Mesendoderm (in vitro differentiated cells): ENCODE measurements around the gene PEX26.

Experiments used
- DNase-seq: peaks from one replicate; pipeline ENCODE4 v3.0.0; 2013
- H2AK5ac ChIP-seq: 2 replicates; pipeline ENCODE4 v1.6.1; 2013; ENCODE audit warnings: low read length, inconsistent platforms
- H2BK120ac ChIP-seq: 2 replicates; pipeline ENCODE4 v1.6.1; 2013; ENCODE audit warnings: low read depth, mild to moderate bottlenecking, low read length, moderate library complexity, mixed read lengths
- H2BK15ac ChIP-seq: replicated peaks from 2 replicates; pipeline ENCODE4 v1.6.1; 2013; ENCODE audit warnings: low read depth, mild to moderate bottlenecking, moderate library complexity
- H2BK5ac ChIP-seq: 2 replicates; pipeline ENCODE4 v1.6.1; 2013; ENCODE audit warnings: low read length, inconsistent platforms
- H3K18ac ChIP-seq: 2 replicates; pipeline ENCODE4 v1.6.1; 2013; ENCODE audit warnings: mild to moderate bottlenecking, low read length, mixed read lengths
- H3K23ac ChIP-seq: one replicate; pipeline ENCODE4 v1.6.1; 2013; ENCODE audit warnings: low read length
- H3K27ac ChIP-seq: 2 replicates; pipeline ENCODE4 v1.5.1; 2013; ENCODE audit warnings: low read depth, mild to moderate bottlenecking, inconsistent platforms, low read length, moderate library complexity
- H3K27me3 ChIP-seq: 2 replicates; pipeline ENCODE4 v1.6.1; 2013; ENCODE audit warnings: low read length, control low read depth, mild to moderate bottlenecking, inconsistent platforms; ENCODE audit not compliant: insufficient read depth, poor library complexity
- H3K36me3 ChIP-seq: 2 replicates; pipeline ENCODE4 v1.6.1; 2013; ENCODE audit warnings: low read length, inconsistent platforms; ENCODE audit not compliant: control insufficient read depth, insufficient read depth
- H3K4ac ChIP-seq: one replicate; pipeline ENCODE4 v1.6.1; 2013; ENCODE audit warnings: low read depth, mild to moderate bottlenecking, low read length, moderate library complexity
- H3K4me1 ChIP-seq: 2 replicates; pipeline ENCODE4 v1.6.1; 2013; ENCODE audit warnings: low read depth, low read length, inconsistent platforms; ENCODE audit not compliant: control insufficient read depth
- H3K4me2 ChIP-seq: 2 replicates; pipeline ENCODE4 v1.6.1; 2013; ENCODE audit warnings: low read length
- H3K4me3 ChIP-seq: 2 replicates; pipeline ENCODE4 v1.5.1; 2013; ENCODE audit warnings: mild to moderate bottlenecking, low read length
- H3K56ac ChIP-seq: one replicate; pipeline ENCODE4 v1.6.1; 2013; ENCODE audit warnings: low read length
- H3K79me1 ChIP-seq: 2 replicates; pipeline ENCODE4 v1.6.1; 2013; ENCODE audit warnings: low read length, inconsistent platforms
- H3K79me2 ChIP-seq: 2 replicates; pipeline ENCODE4 v1.6.1; 2013; ENCODE audit warnings: mild to moderate bottlenecking, low read length; ENCODE audit not compliant: control insufficient read depth, insufficient read depth
- H3K9ac ChIP-seq: 2 replicates; pipeline ENCODE4 v1.6.1; 2013; ENCODE audit warnings: low read length, inconsistent platforms
- H4K5ac ChIP-seq: one replicate; pipeline ENCODE4 v1.6.1; 2013; ENCODE audit warnings: low read length
- H4K8ac ChIP-seq: one replicate; pipeline ENCODE4 v1.6.1; 2013; ENCODE audit warnings: low read depth, mild to moderate bottlenecking, control low read depth, low read length, moderate library complexity
- WGBS: extraction: QIAGEN DNeasy Blood & Tissue Kit; methylation state at CpG from one replicate; pipeline ENCODE4 v1.1.7; 2013; ENCODE audit warnings: low lambda C conversion rate, missing lambda C conversion rate; ENCODE audit not compliant: insufficient coverage; ENCODE audit errors: extremely low coverage; 5-methylcytosine and 5-hydroxymethylcytosine counted together

The PEX26 gene

GRCh38 chr22:18075101-18075719 is 2.6 kb upstream of the PEX26 start:
- H3K56ac ChIP-seq: no peak overlapping the region
- no peak overlapping the region for H2BK120ac ChIP-seq
- no peaks in the 10 kb centered on the region for H3K36me3 ChIP-seq
- H3K4ac ChIP-seq: no peak overlapping the region
- H3K4me2 ChIP-seq: no peak overlapping the region
- no peak overlapping the region for H4K5ac ChIP-seq
- no peak overlapping the region for H3K27ac ChIP-seq
- no peak overlapping the region for H2BK5ac ChIP-seq
- H3K79me1 ChIP-seq: peaks cover 3% of the 10 kb centered on the region
- H2BK15ac ChIP-seq: no peak overlapping the region
- DNase-seq: no peak
- no peak overlapping the region for H3K9ac ChIP-seq
- H3K27me3 ChIP-seq: no peaks in the 10 kb centered on the region
- no peak overlapping the region for H3K18ac ChIP-seq
- peaks cover 10% of the 10 kb centered on the region for H3K79me2 ChIP-seq
- no peak overlapping the region for H2AK5ac ChIP-seq
- no peak overlapping the region for H4K8ac ChIP-seq
- no peak overlapping the region for H3K23ac ChIP-seq
- H3K4me3 ChIP-seq: no peak overlapping the region
- WGBS: no CpG with 5 or more reads among the region's 6 CpGs
- peaks cover 1% of the 10 kb centered on the region for H3K4me1 ChIP-seq

GRCh38 chr22:18075720-18076497 is 1.9 kb upstream of the PEX26 start:
- no peak overlapping the region for H3K4me3 ChIP-seq

GRCh38 chr22:18077087-18077638 is 627 bp upstream of the PEX26 start:
- Histone ChIP-seq H3K4me2 (peak overlapping the region; percentile 97), H3K79me1 (peaks cover 7% of the 10 kb centered on the region), H3K23ac (no peak overlapping the region), H3K36me3 (peaks cover 5% of the 10 kb centered on the region), H3K27ac (no peak overlapping the region), H3K18ac (no peak overlapping the region), H3K27me3 (no peaks in the 10 kb centered on the region), H3K4me3 (peak overlapping the region; percentile 93), H3K56ac (peak overlapping the region; percentile 94), H3K4ac (no peak overlapping the region), H4K5ac (no peak overlapping the region), H2AK5ac (no peak overlapping the region), H2BK5ac (no peak overlapping the region), H3K4me1 (peaks cover 1% of the 10 kb centered on the region), H2BK120ac (no peak overlapping the region), H2BK15ac (no peak overlapping the region), H3K79me2 (peaks cover 13% of the 10 kb centered on the region), H3K9ac (peak overlapping the region; percentile 89), H4K8ac (no peak overlapping the region)
- DNase-seq: no peak
- WGBS: 100% methylated on average over 1 of the region's 10 CpGs

More at GRCh38 chr22:18075720-18076497, 1.9 kb upstream of the PEX26 start:
- H3K18ac ChIP-seq: no peak overlapping the region
- H3K27ac ChIP-seq: no peak overlapping the region
- H4K5ac ChIP-seq: no peak overlapping the region
- DNase-seq: peak; percentile 87
- no CpG with 5 or more reads among the region's 13 CpGs for WGBS
- no peak overlapping the region for H4K8ac ChIP-seq
- H2AK5ac ChIP-seq: no peak overlapping the region
- H3K56ac ChIP-seq: peak overlapping the region; percentile 43
- peaks cover 1% of the 10 kb centered on the region for H3K4me1 ChIP-seq
- H3K4ac ChIP-seq: no peak overlapping the region
- no peaks in the 10 kb centered on the region for H3K27me3 ChIP-seq
- peaks cover 2% of the 10 kb centered on the region for H3K36me3 ChIP-seq
- no peak overlapping the region for H3K4me2 ChIP-seq
- peaks cover 3% of the 10 kb centered on the region for H3K79me1 ChIP-seq
- H3K79me2 ChIP-seq: peaks cover 10% of the 10 kb centered on the region
- H3K9ac ChIP-seq: no peak overlapping the region
- H3K23ac ChIP-seq: no peak overlapping the region
- no peak overlapping the region for H2BK5ac ChIP-seq
- no peak overlapping the region for H2BK15ac ChIP-seq
- no peak overlapping the region for H2BK120ac ChIP-seq

GRCh38 chr22:18078329-18079041 is 695 bp downstream of the PEX26 start:
- Histone ChIP-seq H4K5ac (no peak overlapping the region), H2BK15ac (no peak overlapping the region), H3K4me3 (peak overlapping the region; percentile 100), H2BK5ac (no peak overlapping the region), H2BK120ac (no peak overlapping the region), H3K4me2 (peak overlapping the region; percentile 42), H2AK5ac (no peak overlapping the region), H3K23ac (no peak overlapping the region), H3K56ac (peak overlapping the region; percentile 99), H3K4me1 (peaks cover 1% of the 10 kb centered on the region), H3K9ac (peak overlapping the region; percentile 99), H3K27ac (peak overlapping the region; percentile 72), H4K8ac (no peak overlapping the region), H3K27me3 (no peaks in the 10 kb centered on the region), H3K79me1 (peaks cover 7% of the 10 kb centered on the region), H3K36me3 (peaks cover 11% of the 10 kb centered on the region), H3K4ac (peak overlapping the region; percentile 81), H3K79me2 (peaks cover 13% of the 10 kb centered on the region), H3K18ac (peak overlapping the region; percentile 69)
- no CpG with 5 or more reads among the region's 45 CpGs for WGBS
- DNase-seq: peak; percentile 51

- Histone ChIP-seq H3K79me2 (peaks cover 13% of the 10 kb centered on the region), H3K4me1 (peaks cover 1% of the 10 kb centered on the region), H3K23ac (no peak overlapping the region), H2BK15ac (no peak overlapping the region), H2AK5ac (no peak overlapping the region), H3K18ac (no peak overlapping the region), H3K9ac (no peak overlapping the region), H2BK120ac (no peak overlapping the region), H3K27ac (no peak overlapping the region), H4K5ac (no peak overlapping the region), H3K79me1 (peaks cover 7% of the 10 kb centered on the region), H2BK5ac (no peak overlapping the region), H3K56ac (no peak overlapping the region), H3K36me3 (peaks cover 13% of the 10 kb centered on the region), H4K8ac (no peak overlapping the region), H3K27me3 (no peaks in the 10 kb centered on the region), H3K4ac (no peak overlapping the region), H3K4me3 (no peak overlapping the region), H3K4me2 (no peak overlapping the region)
- DNase-seq: no peak
- 0% methylated on average over 1 of the region's 4 CpGs for WGBS
Measured at GRCh38 chr22:18079706-18080233, 2.0 kb downstream of the PEX26 start.
